Smooth muscle cell (in vitro differentiated cells): ENCODE measurements around the gene PRR19. TPM values are rescaled to one million over a fixed set of nuclear protein-coding genes. Genes with fewer than 3 reads are reported as not detected.

Experiments used
- DNase-seq: peaks from one replicate; lab custom pipeline; 2025; ENCODE audit not compliant: unreplicated experiment; lab: John Stamatoyannopoulos, UW
- H2AFZ ChIP-seq: fragments of 200-600 bp; sonication (generic); 2 replicates; pipeline ENCODE4 v1.6.0; 2016; ENCODE audit warnings: antibody characterized with exemption, low read depth, mild to moderate bottlenecking
- H3F3A ChIP-seq: fragments of 200-600 bp; sonication (generic); 2 replicates; pipeline ENCODE4 v1.6.0; 2017; ENCODE audit warnings: antibody characterized with exemption, low read depth
- H3K27ac ChIP-seq: fragments of 200-600 bp; sonication (generic); 2 replicates; pipeline ENCODE4 v1.5.1; 2016; ENCODE audit warnings: low read depth, mild to moderate bottlenecking
- H3K27me3 ChIP-seq: fragments of 200-600 bp; sonication (generic); 2 replicates; pipeline ENCODE4 v1.6.1; 2016; ENCODE audit warnings: low read depth, mild to moderate bottlenecking
- H3K36me3 ChIP-seq: fragments of 200-600 bp; sonication (generic); 2 replicates; pipeline ENCODE4 v1.5.1; 2016; ENCODE audit warnings: low read depth
- H3K4me1 ChIP-seq: fragments of 200-600 bp; sonication (generic); 2 replicates; pipeline ENCODE4 v1.5.1; 2016; ENCODE audit warnings: low read depth
- H3K4me2 ChIP-seq: fragments of 200-600 bp; sonication (generic); 2 replicates; pipeline ENCODE4 v1.6.0; 2016; ENCODE audit warnings: mild to moderate bottlenecking
- H3K4me3 ChIP-seq: fragments of 200-600 bp; sonication (generic); 2 replicates; pipeline ENCODE4 v1.5.1; 2016; ENCODE audit warnings: mild to moderate bottlenecking
- H3K79me2 ChIP-seq: fragments of 200-600 bp; sonication (generic); 2 replicates; pipeline ENCODE4 v1.6.0; 2016; ENCODE audit warnings: low read depth, mild to moderate bottlenecking
- H3K9ac ChIP-seq: fragments of 200-600 bp; sonication (generic); 2 replicates; pipeline ENCODE4 v1.6.0; 2016; ENCODE audit warnings: low read depth
- H3K9me3 ChIP-seq: fragments of 200-600 bp; sonication (generic); replicated peaks from 2 replicates; pipeline ENCODE4 v1.5.1; 2016; ENCODE audit warnings: low read depth
- H4K20me1 ChIP-seq: fragments of 200-600 bp; sonication (generic); 2 replicates; pipeline ENCODE4 v1.6.0; 2016; ENCODE audit warnings: low read depth
- CTCF ChIP-seq: fragments of 200-600 bp; sonication (generic); IDR thresholded peaks from 2 replicates; pipeline ENCODE4 v1.5.1; 2017; ENCODE audit warnings: borderline replicate concordance, mild to moderate bottlenecking, antibody characterized with exemption; ENCODE audit not compliant: insufficient read depth, poor library complexity, severe bottlenecking
- WGBS: methylation state at CpG from one replicate; pipeline ENCODE4 v1.1.7; 2016; ENCODE audit warnings: low lambda C conversion rate; 5-methylcytosine and 5-hydroxymethylcytosine counted together
- polyA plus RNA-seq: library from polyadenylated mRNA; unstranded; fragments of >200 nt; fragmentation: Nextera tagmentation; extraction: Ambion mirVana; gene quantifications from 2 replicates; pipeline ENCODE4 v1.2.1, GENCODE V29; 2016
- total RNA-seq: library from RNA; depleted of rRNA; stranded (reverse); fragments of >200 nt; gene quantifications from 2 replicates; pipeline ENCODE4 v1.2.3, GENCODE V29; 2014

PRR19 gene
- total and polyA plus RNA-seq, 2 experiments from 2014 or later, result 0.45 to 0.73 TPM

DNA sequence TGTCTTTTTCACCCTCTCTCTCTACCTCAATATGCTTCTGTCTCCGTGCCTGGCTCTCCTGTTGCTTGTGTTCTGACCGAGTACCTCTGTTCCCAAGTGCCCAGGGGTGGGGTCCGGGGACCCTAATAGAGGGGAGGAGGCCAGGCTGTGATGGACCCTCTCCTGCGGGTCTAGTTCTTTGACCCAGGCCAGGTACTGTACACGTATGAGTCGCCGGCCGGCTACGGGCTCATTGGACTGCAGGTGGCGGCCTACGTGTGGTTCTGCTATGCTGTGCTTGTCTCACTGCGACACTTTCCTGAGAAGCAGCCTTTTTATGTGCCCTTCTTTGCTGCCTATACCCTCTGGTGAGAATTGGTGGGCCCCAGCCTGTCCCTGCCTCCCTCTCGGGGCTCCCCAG, 15.6 kb downstream of the PRR19 start:
- H3K79me2 ChIP-seq, result no peaks in the 10 kb centered on the region
- 85% methylated on average over 13 of the region's 13 CpGs for WGBS
- no peak overlapping the region for H3K4me2 ChIP-seq
- H3K4me3 ChIP-seq, result no peak overlapping the region
- TF ChIP-seq CTCF, result no peak
- peaks cover 45% of the 10 kb centered on the region for H3K27me3 ChIP-seq
- no peak overlapping the region for H3K9ac ChIP-seq
- no peak overlapping the region for H3K27ac ChIP-seq
- H3F3A ChIP-seq, result no peaks in the 10 kb centered on the region
- no peak for DNase-seq
- no peaks in the 10 kb centered on the region for H3K36me3 ChIP-seq
- H3K4me1 ChIP-seq, result no peaks in the 10 kb centered on the region
- H3K9me3 ChIP-seq, result no peaks in the 10 kb centered on the region
- H4K20me1 ChIP-seq, result no peaks in the 10 kb centered on the region
- no peak overlapping the region for H2AFZ ChIP-seq

DNA sequence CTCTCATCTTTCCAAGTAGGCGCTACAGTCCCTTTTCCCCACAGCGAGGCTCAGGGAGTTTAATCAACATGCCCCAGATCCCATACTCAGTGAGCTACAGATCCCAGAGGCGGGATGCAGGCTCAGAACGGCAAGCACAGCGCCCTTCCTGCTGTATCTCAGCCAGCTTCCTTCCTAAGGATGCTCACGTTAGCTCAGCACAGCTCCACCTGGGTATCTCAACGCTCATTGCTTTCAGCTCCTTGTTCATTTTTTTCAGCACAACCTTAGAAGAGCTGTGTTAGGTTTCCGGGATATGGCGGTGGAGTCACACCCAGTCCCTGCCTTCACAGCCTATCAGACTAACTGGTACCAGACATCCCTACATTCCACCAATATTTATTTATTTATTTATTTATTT, 20.4 kb downstream of the PRR19 start:
- Histone ChIP-seq H3K4me3 (no peak overlapping the region), H3K27me3 (peaks cover 47% of the 10 kb centered on the region), H3K9me3 (no peaks in the 10 kb centered on the region), H3K27ac (no peak overlapping the region), H3K4me2 (no peak overlapping the region), H3K9ac (no peak overlapping the region), H3K36me3 (no peaks in the 10 kb centered on the region), H4K20me1 (peaks cover 10% of the 10 kb centered on the region), H3F3A (no peaks in the 10 kb centered on the region), H3K79me2 (peaks cover 18% of the 10 kb centered on the region), H3K4me1 (peaks cover 9% of the 10 kb centered on the region), H2AFZ (no peak overlapping the region)
- DNase-seq, result no peak
- TF ChIP-seq CTCF, result no peak
- 90% methylated on average over 9 of the region's 9 CpGs for WGBS

- no peak for DNase-seq
- H3K79me2 ChIP-seq, result peaks cover 27% of the 10 kb centered on the region
- H3K4me2 ChIP-seq, result no peak overlapping the region
- H2AFZ ChIP-seq, result no peak overlapping the region
- H3K4me3 ChIP-seq, result no peak overlapping the region
- TF ChIP-seq CTCF, result no peak
- peaks cover 47% of the 10 kb centered on the region for H3K27me3 ChIP-seq
- H3K9ac ChIP-seq, result no peak overlapping the region
- peaks cover 16% of the 10 kb centered on the region for H4K20me1 ChIP-seq
- H3K36me3 ChIP-seq, result no peaks in the 10 kb centered on the region
- 14% methylated on average over 24 of the region's 29 CpGs for WGBS
- peaks cover 9% of the 10 kb centered on the region for H3K4me1 ChIP-seq
- H3K27ac ChIP-seq, result no peak overlapping the region
- no peaks in the 10 kb centered on the region for H3F3A ChIP-seq
- H3K9me3 ChIP-seq, result no peaks in the 10 kb centered on the region
Observed at GRCh38 chr19:42323473-42323851, 21.5 kb downstream of the PRR19 start.

DNA sequence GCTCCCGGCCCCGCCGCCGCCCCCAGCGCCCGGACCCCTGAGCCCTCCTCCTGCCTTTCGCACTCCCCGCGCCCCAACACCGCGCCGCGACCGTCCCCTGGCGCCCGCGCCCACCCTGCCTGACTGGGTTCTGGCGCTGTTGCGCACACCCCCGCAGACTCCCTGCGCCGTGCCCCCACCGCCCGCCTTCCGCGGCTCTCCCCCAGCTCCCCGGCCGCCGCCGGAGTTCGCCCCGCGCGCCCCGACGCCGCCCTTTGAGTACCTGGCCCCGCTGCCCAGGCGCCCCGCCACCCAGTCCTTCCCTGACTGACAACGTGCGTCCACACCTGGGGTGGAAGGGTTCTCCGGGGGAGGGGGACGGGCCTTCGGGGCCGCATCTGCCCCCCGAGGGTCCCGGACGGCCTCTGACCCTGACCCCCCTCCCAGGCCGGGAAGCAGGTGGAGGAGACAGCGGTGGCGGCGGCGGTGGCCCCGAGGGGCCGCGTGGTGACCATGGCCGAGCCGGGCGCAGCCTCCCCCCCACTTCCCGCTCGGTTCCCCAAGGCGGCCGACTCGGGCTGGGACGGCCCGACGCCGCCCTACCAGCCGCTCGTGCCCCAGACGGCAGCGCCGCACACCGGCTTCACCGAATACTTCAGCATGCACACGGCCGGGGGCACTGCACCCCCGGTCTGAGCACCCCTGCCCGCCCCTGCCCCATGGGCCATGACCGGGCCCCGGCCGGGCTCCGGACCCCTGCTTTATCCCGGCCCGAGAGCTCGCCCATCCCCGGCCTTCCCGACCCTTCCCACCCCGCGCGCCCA, 22.1 kb downstream of the PRR19 start:
- H3K4me1 ChIP-seq, result peaks cover 9% of the 10 kb centered on the region
- 2% methylated on average over 17 of the region's 92 CpGs for whole genome bisulfite sequencing
- no peak for DNase-seq
- peak overlapping the region; percentile 77 for H3K4me2 ChIP-seq
- H3K9me3 ChIP-seq, result no peaks in the 10 kb centered on the region
- no peaks in the 10 kb centered on the region for H3K36me3 ChIP-seq
- no peak overlapping the region for H2AFZ ChIP-seq
- no peak overlapping the region for H3K4me3 ChIP-seq
- peaks cover 17% of the 10 kb centered on the region for H4K20me1 ChIP-seq
- no peaks in the 10 kb centered on the region for H3F3A ChIP-seq
- no peak overlapping the region for H3K9ac ChIP-seq
- TF ChIP-seq CTCF, result no peak
- no peak overlapping the region for H3K27ac ChIP-seq
- peaks cover 47% of the 10 kb centered on the region for H3K27me3 ChIP-seq
- peaks cover 32% of the 10 kb centered on the region for H3K79me2 ChIP-seq
